GM12878 (cell line): ENCODE data around the gene PIGB. TPM values are rescaled to one million over a fixed set of nuclear protein-coding genes. Genes with fewer than 3 reads are reported as not detected.

Experiments
- BCL3 ChIP-seq: IDR thresholded peaks from 2 replicates; pipeline ENCODE4 v1.6.1; 2011; ENCODE audit warnings: borderline replicate concordance, low read depth, mild to moderate bottlenecking, moderate library complexity, low read length; ENCODE audit not compliant: insufficient read depth, poor library complexity, severe bottlenecking
- BHLHE40 ChIP-seq, 2 experiments: fragments of 450-650 bp in 1 of 2; IDR thresholded peaks; 2 replicates each; pipeline ENCODE4 v1.6.1; 2011 to 2017; ENCODE audit warnings: low read depth in 2 of 2, borderline replicate concordance in 1 of 2, improper control_type of control experiment in 1 of 2, low read length in 1 of 2, mild to moderate bottlenecking in 1 of 2
- E4F1 ChIP-seq: fragments of 450-650 bp; IDR thresholded peaks from 2 replicates; pipeline ENCODE4 v1.6.1; 2018; ENCODE audit warnings: borderline replicate concordance, mild to moderate bottlenecking; ENCODE audit not compliant: partially characterized antibody
- IKZF2 ChIP-seq, 2 experiments: fragments of 450-650 bp; IDR thresholded peaks; 2 replicates each; pipeline ENCODE4 v1.6.1; 2017; ENCODE audit warnings: mild to moderate bottlenecking in 2 of 2, moderate library complexity in 2 of 2
- KLF5 ChIP-seq: fragments of 450-650 bp; IDR thresholded peaks from 2 replicates; pipeline ENCODE4 v1.6.1; 2014; ENCODE audit warnings: mild to moderate bottlenecking; ENCODE audit not compliant: partially characterized antibody
- MEF2B ChIP-seq: fragments of 450-650 bp; IDR thresholded peaks from 2 replicates; pipeline ENCODE4 v1.6.1; 2018; ENCODE audit warnings: mild to moderate bottlenecking, moderate library complexity; ENCODE audit not compliant: partially characterized antibody, poor library complexity, severe bottlenecking
- MTA3 ChIP-seq: IDR thresholded peaks from 2 replicates; pipeline ENCODE4 v1.6.1; 2012; ENCODE audit warnings: low read length, inconsistent platforms, borderline replicate concordance
- NFIC ChIP-seq: IDR thresholded peaks from 2 replicates; pipeline ENCODE4 v1.6.1; 2012; ENCODE audit warnings: low read depth, mild to moderate bottlenecking, inconsistent platforms, low read length, moderate library complexity
- NR2C1 ChIP-seq: fragments of 450-650 bp; IDR thresholded peaks from 2 replicates; pipeline ENCODE4 v1.6.1; 2017; ENCODE audit warnings: antibody characterized with exemption, mild to moderate bottlenecking, moderate library complexity
- PAX5 ChIP-seq: IDR thresholded peaks from 2 replicates; pipeline ENCODE4 v1.6.1; 2011; ENCODE audit warnings: low read depth, low read length, borderline replicate concordance
- PBX3 ChIP-seq: IDR thresholded peaks from 2 replicates; pipeline ENCODE4 v1.6.1; 2011; ENCODE audit warnings: mild to moderate bottlenecking, low read depth, low read length, moderate library complexity; ENCODE audit not compliant: insufficient replicate concordance
- POLR2A ChIP-seq: IDR thresholded peaks from 2 replicates; pipeline ENCODE4 v1.6.1; 2011; ENCODE audit warnings: low read depth, mild to moderate bottlenecking, low read length
- SKIL ChIP-seq: fragments of 450-650 bp; IDR thresholded peaks from 2 replicates; pipeline ENCODE4 v1.6.1; 2017; ENCODE audit warnings: mild to moderate bottlenecking, low read depth, inconsistent platforms; ENCODE audit not compliant: poor library complexity, severe bottlenecking
- SMAD5 ChIP-seq: IDR thresholded peaks from 2 replicates; pipeline ENCODE4 v1.6.1; 2016; ENCODE audit warnings: antibody characterized with exemption, low read depth
- SMARCA5 ChIP-seq: fragments of 450-650 bp; IDR thresholded peaks from 2 replicates; pipeline ENCODE4 v1.6.1; 2017; ENCODE audit warnings: mild to moderate bottlenecking
- SREBF1 ChIP-seq: IDR thresholded peaks from 2 replicates; pipeline ENCODE4 v1.6.1; 2012; ENCODE audit warnings: mild to moderate bottlenecking, low read length
- TAF1 ChIP-seq: IDR thresholded peaks from 2 replicates; pipeline ENCODE4 v1.6.1; 2011; ENCODE audit warnings: mild to moderate bottlenecking, low read depth, low read length, borderline replicate concordance
- ZBED1 ChIP-seq: IDR thresholded peaks from 2 replicates; pipeline ENCODE4 v1.6.1; 2016; ENCODE audit warnings: borderline replicate concordance
- polyA plus RNA-seq, 11 experiments: library from polyadenylated mRNA; depleted of rRNA in 4 of 11; unstranded in 6 of 11; stranded (reverse) in 5 of 11; fragments of >200 nt; fragmentation: Nextera tagmentation in 4 of 11; fragmentation: Illumina TruSeq in 1 of 11; extraction: Ambion mirVana in 4 of 11; extraction: Trizol in 1 of 11; gene quantifications; 1 replicate in 1 of 11; 2 replicates in 10 of 11; pipeline versions ENCODE4 v1.2.1 to v1.2.3, GENCODE V29; 2011 to 2016; ENCODE audit warnings: inconsistent platforms in 2 of 11, missing spikeins in 2 of 11, low read depth in 1 of 11
- total RNA-seq, 4 experiments: library from RNA; depleted of rRNA in 3 of 4; stranded (reverse); fragments of >200 nt in 3 of 4; fragmentation: Illumina TruSeq in 1 of 4; extraction: Trizol in 1 of 4; gene quantifications; 2 replicates each; pipeline versions ENCODE4 v1.2.1 to v1.2.3, GENCODE V29; 2013 to 2021

The PIGB gene
- total and polyA plus RNA-seq, 10 of the 15 experiments (the other 5 are each of a cell fraction or from before 2014, with no cell fraction given): 17.9 to 46.0 (median 25.2) TPM

- TF ChIP-seq IKZF2 (IDR thresholded peaks at IDR 0.05): peak; percentile 78 to 86
- TF ChIP-seq MEF2B: peak; percentile 58
- TF ChIP-seq ZBED1: no peak
- peak; percentile 35; the same call in 1 of the 2 replicates for TF ChIP-seq PAX5
- peak; percentile 78 for TF ChIP-seq TAF1
- no peak for TF ChIP-seq PBX3
- TF ChIP-seq SKIL: peak; percentile 45
- TF ChIP-seq BHLHE40 (IDR thresholded peaks at IDR 0.05; ENCODE audit: borderline replicate concordance in 1 of 2, low read depth in 2 of 2, low read length in 1 of 2): peak in 1 of 2 experiments; percentile 52; a peak in 2 of 4 replicates
- TF ChIP-seq MTA3: 0 out of 2 replicates have a peak, but pooled peaks have one; percentile 12
- TF ChIP-seq SREBF1: no peak
- TF ChIP-seq NFIC: no peak
- peak; percentile 51 for TF ChIP-seq KLF5
- 0 out of 2 replicates have a peak, but pooled peaks have one; percentile 41 for TF ChIP-seq NR2C1
- peak; percentile 64; the same call in 1 of the 2 replicates for TF ChIP-seq SMARCA5
- peak; percentile 90 for TF ChIP-seq E4F1
- peak; percentile 6 for TF ChIP-seq BCL3
- peak; percentile 93 for TF ChIP-seq POLR2A
- TF ChIP-seq SMAD5: peak; percentile 88
Measured at GRCh38 chr15:55318588-55319494, at the start of gene PIGB, which contains the start of gene PIGBOS1 (continued).
